DOHH2 (cell line): Measurements from ENCODE around the gene TMEM132E.

Experiments
- CTCF ChIP-seq: fragments of 200-600 bp; sonication (generic); IDR thresholded peaks from one replicate; pipeline ENCODE4 v1.5.1; 2014; ENCODE audit warnings: antibody characterized with exemption, mild to moderate bottlenecking, low read depth, low read length; ENCODE audit not compliant: poor library complexity, severe bottlenecking
- EZH2phosphoT487 ChIP-seq: fragments of 200-600 bp; sonication (generic); IDR thresholded peaks from 2 replicates; pipeline ENCODE4 v1.6.1; 2017; ENCODE audit warnings: borderline replicate concordance, mild to moderate bottlenecking, antibody characterized with exemption, low read length, moderate library complexity, mixed read lengths

GRCh38 chr17:34596920-34597319 lies 17.5 kb downstream of the TMEM132E start:
- TF ChIP-seq CTCF: no peak
- no peak for TF ChIP-seq EZH2phosphoT487
